DND-41 (cell line): ENCODE measurements around the gene THBS2.

Experiments
- EZH2 ChIP-seq: IDR thresholded peaks from 3 replicates; pipeline ENCODE4 v1.6.1; 2012; ENCODE audit warnings: borderline replicate concordance, low read depth, mild to moderate bottlenecking, moderate library complexity, low read length, inconsistent platforms; ENCODE audit not compliant: severe bottlenecking
- TF ChIP-seq, protein P1 (sequence below): IDR thresholded peaks from 2 replicates; pipeline ENCODE4 v1.5.1; 2012; ENCODE audit warnings: borderline replicate concordance, low read length, moderate library complexity, mild to moderate bottlenecking; ENCODE audit not compliant: poor library complexity, severe bottlenecking; ENCODE audit errors: extremely low read depth

DNA sequence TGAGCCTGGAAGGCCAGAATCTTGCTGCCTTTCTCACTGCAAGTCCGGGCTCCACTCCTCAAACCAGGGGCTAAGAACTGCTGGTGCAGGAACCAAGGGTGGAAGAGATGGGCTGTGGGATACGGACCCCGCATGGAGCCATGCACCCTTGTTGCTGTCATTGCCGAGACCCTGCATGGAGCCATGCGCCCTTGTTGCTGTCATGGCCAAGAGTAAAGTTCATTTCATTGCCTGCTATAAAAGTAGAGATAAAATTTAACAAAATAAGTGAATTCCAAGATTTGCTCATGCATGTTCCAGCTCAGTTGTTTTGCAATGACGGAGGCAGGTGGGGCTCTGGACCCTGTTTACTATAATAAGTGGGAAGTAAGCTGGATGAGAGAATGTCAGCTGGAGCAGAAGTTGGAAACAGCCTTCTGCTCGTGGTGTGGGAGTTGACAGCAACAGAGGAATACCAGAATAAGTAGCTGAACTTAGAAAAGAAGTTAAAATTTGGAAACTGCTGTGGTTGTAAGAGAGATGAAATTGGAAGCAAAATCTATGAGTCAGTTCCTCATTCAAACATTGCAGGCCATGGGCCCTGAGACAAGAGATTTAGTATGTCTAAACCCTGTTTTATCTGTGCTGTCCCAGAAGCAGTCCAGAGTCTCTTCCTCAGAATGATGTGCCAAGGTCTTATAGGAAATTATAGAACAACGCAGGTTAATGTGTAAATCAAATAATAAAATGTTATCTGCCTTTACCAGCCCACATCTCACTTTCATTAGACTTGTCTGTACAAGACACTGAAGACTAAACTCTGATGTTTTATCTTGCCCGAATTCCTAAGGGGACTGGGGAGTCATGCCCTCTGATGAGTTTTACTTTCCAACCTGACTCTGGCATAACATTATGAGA is 15.8 kb upstream of the THBS2 start:
- TF ChIP-seq, protein P1, sequence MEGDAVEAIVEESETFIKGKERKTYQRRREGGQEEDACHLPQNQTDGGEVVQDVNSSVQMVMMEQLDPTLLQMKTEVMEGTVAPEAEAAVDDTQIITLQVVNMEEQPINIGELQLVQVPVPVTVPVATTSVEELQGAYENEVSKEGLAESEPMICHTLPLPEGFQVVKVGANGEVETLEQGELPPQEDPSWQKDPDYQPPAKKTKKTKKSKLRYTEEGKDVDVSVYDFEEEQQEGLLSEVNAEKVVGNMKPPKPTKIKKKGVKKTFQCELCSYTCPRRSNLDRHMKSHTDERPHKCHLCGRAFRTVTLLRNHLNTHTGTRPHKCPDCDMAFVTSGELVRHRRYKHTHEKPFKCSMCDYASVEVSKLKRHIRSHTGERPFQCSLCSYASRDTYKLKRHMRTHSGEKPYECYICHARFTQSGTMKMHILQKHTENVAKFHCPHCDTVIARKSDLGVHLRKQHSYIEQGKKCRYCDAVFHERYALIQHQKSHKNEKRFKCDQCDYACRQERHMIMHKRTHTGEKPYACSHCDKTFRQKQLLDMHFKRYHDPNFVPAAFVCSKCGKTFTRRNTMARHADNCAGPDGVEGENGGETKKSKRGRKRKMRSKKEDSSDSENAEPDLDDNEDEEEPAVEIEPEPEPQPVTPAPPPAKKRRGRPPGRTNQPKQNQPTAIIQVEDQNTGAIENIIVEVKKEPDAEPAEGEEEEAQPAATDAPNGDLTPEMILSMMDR: no peak
- TF ChIP-seq EZH2: no peak
